ENCODE results near the gene FRMD7.

FRMD7 gene

GRCh38 chrX:132045456-132045855, 82.4 kb downstream of the FRMD7 start:
- in situ Hi-C loops (cut with HindIII; ENCODE audit: low sequenced_read_pairs), result no loop called here
- H3K4me3 ChIP-seq (ENCODE audit: low read depth, low read length), result no peak overlapping the region
- TF ChIP-seq CTCF (IDR thresholded peaks at IDR 0.05; ENCODE audit: low read depth, low read length, missing control alignments), result no peak
- no peak for DNase-seq (ENCODE audit: low read depth)

DNA sequence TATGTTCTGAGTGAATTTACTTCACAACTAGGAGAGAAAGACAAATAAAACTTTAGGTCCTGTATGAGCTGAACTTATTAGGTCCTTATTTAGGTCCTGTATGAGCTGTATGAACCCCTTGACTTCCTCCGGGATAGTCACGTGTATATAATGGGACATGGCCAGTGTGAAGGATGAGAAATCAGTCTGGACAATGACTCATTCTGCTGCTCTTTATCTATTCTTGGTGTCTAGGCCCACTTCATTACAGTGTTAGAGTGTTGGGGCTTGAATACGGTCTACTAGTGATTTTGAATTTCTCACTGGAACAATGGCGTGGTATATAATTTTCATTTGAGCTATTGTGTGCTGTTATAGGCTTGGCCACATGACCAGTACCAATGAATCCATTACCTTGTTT, 82.9 kb downstream of the FRMD7 start:
- TF ChIP-seq CTCF (IDR thresholded peaks at IDR 0.05; ENCODE audit: low read depth, low read length, missing control alignments), result no peak
- H3K4me3 ChIP-seq (ENCODE audit: low read depth, low read length), result no peak overlapping the region
- in situ Hi-C loops (cut with HindIII; ENCODE audit: low sequenced_read_pairs), result no loop called here
- DNase-seq (ENCODE audit: low read depth), result no peak

- no peak for DNase-seq (ENCODE audit: low read depth)
- in situ Hi-C loops (cut with HindIII; ENCODE audit: low sequenced_read_pairs), result no loop called here
- TF ChIP-seq CTCF (IDR thresholded peaks at IDR 0.05; ENCODE audit: low read depth, low read length, missing control alignments), result no peak
- no peak overlapping the region for H3K4me3 ChIP-seq (ENCODE audit: low read depth, low read length)
Measured at GRCh38 chrX:132043977-132044376, 83.8 kb downstream of the FRMD7 start.

- H3K4me3 ChIP-seq (ENCODE audit: low read depth, low read length), result no peak overlapping the region
- in situ Hi-C loops (cut with HindIII; ENCODE audit: low sequenced_read_pairs), result no loop called here
- no peak for DNase-seq (ENCODE audit: low read depth)
- TF ChIP-seq CTCF (IDR thresholded peaks at IDR 0.05; ENCODE audit: low read depth, low read length, missing control alignments), result no peak
Measured at GRCh38 chrX:132041015-132041414, 86.8 kb downstream of the FRMD7 start.

- TF ChIP-seq CTCF (IDR thresholded peaks at IDR 0.05; ENCODE audit: low read depth, low read length, missing control alignments), result no peak
- H3K4me3 ChIP-seq (ENCODE audit: low read depth, low read length), result no peak overlapping the region
- in situ Hi-C loops (cut with HindIII; ENCODE audit: low sequenced_read_pairs), result no loop called here
- no peak for DNase-seq (ENCODE audit: low read depth)
Measured at GRCh38 chrX:132040066-132040465, 87.8 kb downstream of the FRMD7 start.

DNA sequence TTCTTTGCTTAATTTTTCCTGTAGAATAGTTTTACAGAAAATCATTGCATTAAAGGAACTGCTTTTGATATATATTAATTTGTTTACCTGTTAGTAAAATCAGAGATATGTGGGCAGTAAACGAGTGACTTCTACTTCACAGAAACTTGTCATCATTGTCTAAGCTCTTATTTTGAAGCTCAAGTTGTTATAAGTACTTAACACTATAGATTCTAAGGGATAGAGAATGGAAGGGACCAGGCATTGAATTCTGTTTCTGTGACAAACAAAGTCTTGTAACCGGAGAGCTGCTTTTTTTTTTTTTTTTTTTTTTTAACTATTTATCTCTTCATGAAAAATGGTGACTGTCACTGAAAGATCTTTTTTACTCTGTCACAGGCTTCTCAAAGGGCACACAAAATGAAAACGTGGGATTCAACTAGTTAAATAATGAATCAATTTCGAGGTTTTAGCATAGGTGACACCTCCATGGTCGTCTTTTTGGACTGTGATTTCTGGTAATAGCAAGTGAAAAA, 90.3 kb downstream of the FRMD7 start:
- in situ Hi-C loops (cut with HindIII; ENCODE audit: low sequenced_read_pairs), result no loop called here
- TF ChIP-seq CTCF (IDR thresholded peaks at IDR 0.05; ENCODE audit: low read depth, low read length, missing control alignments), result no peak
- DNase-seq (ENCODE audit: low read depth), result no peak
- H3K4me3 ChIP-seq (ENCODE audit: low read depth, low read length), result no peak overlapping the region

DNA sequence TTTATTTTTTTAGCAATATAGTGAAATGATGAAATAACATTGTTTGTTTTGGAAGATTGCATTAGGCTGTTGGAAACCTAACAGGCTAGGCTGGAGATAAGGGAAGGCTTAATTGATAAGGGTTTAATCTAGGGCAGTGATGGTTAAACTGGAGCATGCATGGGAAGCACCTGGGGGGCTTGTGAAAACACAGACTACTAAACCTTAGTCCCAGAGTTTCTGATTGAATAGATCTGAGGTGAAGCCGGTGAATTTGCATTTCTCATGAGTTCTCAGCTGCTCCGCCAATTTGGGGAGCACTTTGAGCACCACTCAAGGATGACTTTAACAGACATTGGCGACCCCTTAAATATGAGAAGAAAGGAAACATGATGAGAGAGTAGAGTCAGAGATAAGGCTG, 93.2 kb downstream of the FRMD7 start:
- H3K4me3 ChIP-seq (ENCODE audit: low read depth, low read length), result no peak overlapping the region
- in situ Hi-C loops (cut with HindIII; ENCODE audit: low sequenced_read_pairs), result no loop called here
- no peak for DNase-seq (ENCODE audit: low read depth)
- TF ChIP-seq CTCF (IDR thresholded peaks at IDR 0.05; ENCODE audit: low read depth, low read length, missing control alignments), result no peak

Measured in astrocyte of the cerebellum (primary cell).